ENCODE measurements around the gene BABAM2.

GRCh38 chr2:28228434-28228995, 338.0 kb downstream of the BABAM2 start:
- TF ChIP-seq POLR2AphosphoS5 (IDR thresholded peaks at IDR 0.05) (no peak), EP300 (IDR thresholded peaks at IDR 0.05) (no peak)
